Gastrocnemius medialis (tissue), 4 donors: ENCODE data around the gene ZNF587B. TPM values are rescaled to one million over a fixed set of nuclear protein-coding genes. Genes with fewer than 3 reads are reported as not detected.
"Not testable (repeated sequence)": the region's sequence is repeated elsewhere in the genome, so short reads cannot be mapped to it uniquely, and the experiment has no call there.

Experiments
- ATAC-seq, 2 donors: fragments of 150-250 bp; one replicate each; pipeline ENCODE4 v1.9.1; 2016
- DNase-seq, 2 donors: peaks; one replicate each; pipeline ENCODE4 v3.0.0-alpha.2; 2019
- H3K27ac ChIP-seq, 4 donors: fragments of 200-600 bp; sonication (generic); 1 replicate in 1 of 4; 2 replicates in 3 of 4; pipeline ENCODE4 v1.5.1; 2016 to 2018; ENCODE audit warnings: mild to moderate bottlenecking in 2 of 4, moderate library complexity in 1 of 4
- H3K27me3 ChIP-seq, 3 donors: fragments of 200-600 bp; sonication (generic) in 2 of 3; 1 replicate in 1 of 3; 2 replicates in 2 of 3; pipeline versions ENCODE4 v1.5.1 to v1.6.0; 2016 to 2019; ENCODE audit warnings: mild to moderate bottlenecking in 1 of 3, moderate library complexity in 1 of 3
- H3K36me3 ChIP-seq, 2 donors: fragments of 200-600 bp; sonication (generic) in 1 of 2; one replicate each; pipeline ENCODE4 v1.5.1; 2017 to 2018
- H3K4me1 ChIP-seq, 2 donors: fragments of 200-600 bp; sonication (generic) in 1 of 2; one replicate each; pipeline ENCODE4 v1.5.1; 2016 to 2017; ENCODE audit warnings: mild to moderate bottlenecking in 2 of 2
- H3K4me3 ChIP-seq, 4 donors: fragments of 200-600 bp; sonication (generic) in 3 of 4; 1 replicate in 1 of 4; 2 replicates in 3 of 4; pipeline ENCODE4 v1.5.1; 2016 to 2019; ENCODE audit warnings: mild to moderate bottlenecking in 2 of 4
- H3K9me3 ChIP-seq, 3 donors: fragments of 200-600 bp; sonication (generic) in 2 of 3; 1 replicate in 1 of 3; 2 replicates in 2 of 3; pipeline ENCODE4 v1.5.1; 2016 to 2019
- POLR2A ChIP-seq, 2 donors: fragments of 450-650 bp; IDR thresholded peaks; one replicate each; pipeline ENCODE4 v1.6.1; 2017; ENCODE audit warnings: antibody characterized with exemption in 2 of 2, mild to moderate bottlenecking in 2 of 2, moderate library complexity in 2 of 2
- in situ Hi-C, 4 donors: fragments of 200-750 bp; cut with MboI; loops; one replicate each; pipeline versions ENCODE4 v1.15.0 to v1.8.0; 2017; ENCODE audit warnings: low sequenced_read_pairs in 4 of 4
- intact Hi-C: fragments of 100-400 bp; cut with DNase I; formaldehyde crosslinking; loops from one replicate; pipeline ENCODE4 v1.15.1; 2023; ENCODE audit warnings: low total_unique reads
- total RNA-seq, 4 donors: library from RNA; depleted of rRNA; stranded (reverse); fragments of >200 nt; gene quantifications; one replicate each; pipeline versions ENCODE4 v1.1.0 to v1.2.3, GENCODE V29; 2016
- TF ChIP-seq, protein P1 (sequence below), 5 experiments: fragments of 450-650 bp in 3 of 5; fragments of 200-600 bp in 2 of 5; sonication (generic) in 2 of 5; IDR thresholded peaks in 4 of 5; conservative IDR thresholded peaks in 1 of 5; 1 replicate in 4 of 5; 2 replicates in 1 of 5; pipeline ENCODE4 v1.5.1; 2016 to 2019; ENCODE audit warnings: antibody characterized with exemption in 5 of 5, mild to moderate bottlenecking in 3 of 5, moderate library complexity in 3 of 5

ZNF587B gene
- total RNA-seq, 4 donors from 2014 or later: 2.1 to 9.6 (median 6.3) TPM

DNA sequence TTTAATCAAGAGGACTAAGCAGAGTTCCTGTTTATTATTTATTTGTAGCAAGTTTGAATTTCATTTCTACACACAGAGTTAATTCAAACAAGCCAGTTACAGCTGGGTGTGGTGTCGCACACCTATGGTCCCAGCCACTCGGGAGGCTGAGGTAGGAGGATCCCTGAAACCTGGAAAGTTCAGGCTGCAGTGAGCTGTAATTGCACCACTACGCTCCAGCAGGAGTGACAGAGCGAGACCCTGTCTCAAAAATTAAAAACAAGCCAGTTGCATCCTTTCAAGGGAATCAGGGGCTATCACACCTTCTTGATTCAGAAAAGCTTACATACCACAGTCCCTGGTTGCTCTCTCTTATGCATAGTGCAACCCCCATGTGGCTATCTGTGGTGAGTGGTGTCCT is 40.8 kb upstream of the ZNF587B start:
- intact Hi-C loops: no loop called here
- ATAC-seq: no peak
- H3K27ac ChIP-seq: no peak overlapping the region
- peaks cover 0 to 5% of the 10 kb centered on the region in 2 donors for H3K4me1 ChIP-seq
- in situ Hi-C loops: no loop called here
- DNase-seq: no peak
- H3K27me3 ChIP-seq: no peaks in the 10 kb centered on the region
- H3K4me3 ChIP-seq: no peak overlapping the region
- H3K36me3 ChIP-seq: peaks cover 0 to 34% of the 10 kb centered on the region in 2 donors
- TF ChIP-seq POLR2A (IDR thresholded peaks at IDR 0.05): no peak
- TF ChIP-seq, protein P1, sequence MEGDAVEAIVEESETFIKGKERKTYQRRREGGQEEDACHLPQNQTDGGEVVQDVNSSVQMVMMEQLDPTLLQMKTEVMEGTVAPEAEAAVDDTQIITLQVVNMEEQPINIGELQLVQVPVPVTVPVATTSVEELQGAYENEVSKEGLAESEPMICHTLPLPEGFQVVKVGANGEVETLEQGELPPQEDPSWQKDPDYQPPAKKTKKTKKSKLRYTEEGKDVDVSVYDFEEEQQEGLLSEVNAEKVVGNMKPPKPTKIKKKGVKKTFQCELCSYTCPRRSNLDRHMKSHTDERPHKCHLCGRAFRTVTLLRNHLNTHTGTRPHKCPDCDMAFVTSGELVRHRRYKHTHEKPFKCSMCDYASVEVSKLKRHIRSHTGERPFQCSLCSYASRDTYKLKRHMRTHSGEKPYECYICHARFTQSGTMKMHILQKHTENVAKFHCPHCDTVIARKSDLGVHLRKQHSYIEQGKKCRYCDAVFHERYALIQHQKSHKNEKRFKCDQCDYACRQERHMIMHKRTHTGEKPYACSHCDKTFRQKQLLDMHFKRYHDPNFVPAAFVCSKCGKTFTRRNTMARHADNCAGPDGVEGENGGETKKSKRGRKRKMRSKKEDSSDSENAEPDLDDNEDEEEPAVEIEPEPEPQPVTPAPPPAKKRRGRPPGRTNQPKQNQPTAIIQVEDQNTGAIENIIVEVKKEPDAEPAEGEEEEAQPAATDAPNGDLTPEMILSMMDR (IDR thresholded peaks at IDR 0.05 in 4 of 5, conservative IDR thresholded peaks at IDR 0.05 in 1 of 5): no peak
- no peaks in the 10 kb centered on the region for H3K9me3 ChIP-seq

DNA sequence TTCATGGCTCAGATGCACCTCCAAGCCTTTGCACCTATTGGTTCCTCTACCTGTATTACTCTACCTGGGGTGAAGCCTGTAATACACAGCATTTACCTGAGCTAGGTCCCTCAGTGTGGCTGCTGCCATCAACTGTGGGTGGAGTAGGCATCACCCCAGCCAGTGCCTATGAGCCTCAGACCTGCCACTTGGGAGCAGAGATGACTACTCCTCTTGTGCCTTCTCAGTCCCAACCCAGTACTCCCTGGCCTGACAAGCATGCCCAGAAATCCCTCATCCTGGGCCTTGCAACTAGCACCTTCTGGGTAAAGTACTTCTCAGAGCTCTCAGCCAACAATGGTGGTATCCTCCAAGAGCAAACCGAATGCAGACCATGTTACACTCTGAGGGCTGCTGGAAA is 33.5 kb upstream of the ZNF587B start:
- H3K36me3 ChIP-seq: peaks cover 0 to 25% of the 10 kb centered on the region in 2 donors
- H3K9me3 ChIP-seq, H3K4me3 ChIP-seq, H3K4me1 ChIP-seq, in situ Hi-C loops, H3K27ac ChIP-seq, H3K27me3 ChIP-seq, ATAC-seq, DNase-seq: not testable (repeated sequence)
- intact Hi-C loops: loop anchor here (10.0 kb wide), 1 partner anchor 1692 kb away; no protein-coding TSS in a partner anchor

GRCh38 chr19:57800696-57801095 is 29.4 kb upstream of the ZNF587B start:
- in situ Hi-C loops: no loop called here
- intact Hi-C loops: no loop called here
- no peak for DNase-seq
- Histone ChIP-seq H3K27me3 (no peaks in the 10 kb centered on the region), H3K36me3 (peaks cover 0 to 12% of the 10 kb centered on the region in 2 donors), H3K4me1 (peaks cover 9 to 33% of the 10 kb centered on the region in 2 donors), H3K4me3 (no peak overlapping the region), H3K27ac (peak overlapping the region in 1 of 4 donors; percentile 74), H3K9me3 (no peaks in the 10 kb centered on the region)
- no peak for TF ChIP-seq POLR2A (IDR thresholded peaks at IDR 0.05)
- TF ChIP-seq, protein P1 (IDR thresholded peaks at IDR 0.05 in 4 of 5, conservative IDR thresholded peaks at IDR 0.05 in 1 of 5): no peak
- no peak for ATAC-seq

DNA sequence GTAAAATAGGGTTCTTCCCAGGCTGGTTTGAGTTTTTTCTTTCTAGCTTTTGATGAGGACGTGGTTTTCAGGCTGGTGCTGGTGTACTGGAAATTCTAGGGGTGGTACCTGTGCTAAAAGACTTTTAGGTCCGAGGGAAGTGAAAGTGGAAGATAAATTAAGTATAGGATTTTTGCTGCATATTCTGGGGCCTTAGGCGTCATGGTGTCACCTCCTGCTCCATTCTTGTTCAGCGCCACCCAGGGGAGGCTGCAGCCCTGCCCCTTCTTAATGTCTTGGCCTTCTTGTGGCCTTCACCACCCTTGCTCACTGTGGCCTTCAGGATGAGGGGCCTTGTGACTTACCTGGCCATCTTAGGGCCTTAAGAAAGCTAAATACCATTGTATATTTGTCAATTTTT is 27.8 kb upstream of the ZNF587B start:
- peaks cover 0 to 3% of the 10 kb centered on the region in 2 donors for H3K36me3 ChIP-seq
- in situ Hi-C loops: no loop called here
- no peak for ATAC-seq

DNA sequence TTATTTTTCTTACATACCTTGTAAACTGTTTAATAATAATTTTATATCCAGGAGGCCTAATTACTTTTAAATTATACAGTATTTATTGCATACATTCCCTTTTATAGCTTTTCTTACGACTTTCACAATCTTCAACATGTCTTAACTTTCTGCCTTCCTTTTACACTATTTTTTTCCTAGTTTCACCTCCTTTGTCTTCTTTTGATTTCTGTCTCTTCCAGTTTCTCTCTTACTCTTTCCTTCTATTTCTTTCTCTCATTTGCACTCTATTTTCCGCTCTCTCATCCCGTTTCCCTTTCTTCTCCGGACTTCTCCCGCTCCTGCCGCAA is 26.9 kb upstream of the ZNF587B start:
- in situ Hi-C loops: no loop called here
- Histone ChIP-seq H3K4me3 (peak overlapping the region; percentile 44 to 65 (median 52)), H3K27me3 (no peaks in the 10 kb centered on the region), H3K36me3 (peaks cover 0 to 13% of the 10 kb centered on the region in 2 donors), H3K9me3 (no peaks in the 10 kb centered on the region), H3K27ac (peak overlapping the region; percentile 50 to 77 (median 62)), H3K4me1 (peaks cover 9 to 33% of the 10 kb centered on the region in 2 donors)
- DNase-seq (no peak), ATAC-seq (no peak)
- intact Hi-C loops: no loop called here
- no peak for TF ChIP-seq POLR2A (IDR thresholded peaks at IDR 0.05)
- TF ChIP-seq, protein P1 (IDR thresholded peaks at IDR 0.05 in 4 of 5, conservative IDR thresholded peaks at IDR 0.05 in 1 of 5): no peak

More for the DNA sequence above, 27.8 kb upstream of the ZNF587B start:
- intact Hi-C loops: no loop called here
- H3K27ac ChIP-seq: peak overlapping the region in 1 of 4 donors; percentile 77
- H3K27me3 ChIP-seq: no peaks in the 10 kb centered on the region
- no peak overlapping the region for H3K4me3 ChIP-seq
- TF ChIP-seq, protein P1 (IDR thresholded peaks at IDR 0.05 in 4 of 5, conservative IDR thresholded peaks at IDR 0.05 in 1 of 5): no peak
- TF ChIP-seq POLR2A (IDR thresholded peaks at IDR 0.05): no peak
- H3K9me3 ChIP-seq: no peaks in the 10 kb centered on the region
- peaks cover 9 to 33% of the 10 kb centered on the region in 2 donors for H3K4me1 ChIP-seq
- no peak for DNase-seq
